Lower leg skin (tissue), 3 donors: ENCODE data around the gene BCL2L11.

Experiments
- POLR2A ChIP-seq, 2 donors: fragments of 450-650 bp; IDR thresholded peaks; one replicate each; pipeline ENCODE4 v1.6.1; 2016 to 2017; ENCODE audit warnings: antibody characterized with exemption in 2 of 2, mild to moderate bottlenecking in 1 of 2, moderate library complexity in 1 of 2
- TF ChIP-seq, protein P1 (sequence below), 3 donors: fragments of 450-650 bp; IDR thresholded peaks; one replicate each; pipeline ENCODE4 v1.5.1; 2016; ENCODE audit warnings: antibody characterized with exemption in 3 of 3, mild to moderate bottlenecking in 3 of 3, moderate library complexity in 2 of 3

DNA sequence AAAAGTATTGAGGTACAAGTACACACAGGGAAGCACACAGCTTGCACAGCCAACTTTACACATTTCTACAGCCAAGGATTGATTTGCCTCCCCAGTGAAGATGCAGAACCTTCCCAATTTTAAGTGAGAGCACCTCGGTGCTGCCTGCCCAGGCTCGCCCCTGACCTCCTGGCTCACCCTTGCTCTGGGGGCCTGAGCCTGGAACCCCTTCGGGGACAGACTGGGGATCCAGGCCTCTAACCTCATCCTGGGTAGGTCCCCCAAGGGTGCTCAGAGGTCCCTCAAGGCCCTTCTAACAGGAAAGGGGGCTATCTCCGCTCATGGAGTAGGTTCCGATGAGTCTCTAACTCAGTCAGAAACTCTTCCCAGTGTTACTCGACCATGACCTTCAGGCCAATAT, 53.1 kb downstream of the BCL2L11 start:
- TF ChIP-seq, protein P1, sequence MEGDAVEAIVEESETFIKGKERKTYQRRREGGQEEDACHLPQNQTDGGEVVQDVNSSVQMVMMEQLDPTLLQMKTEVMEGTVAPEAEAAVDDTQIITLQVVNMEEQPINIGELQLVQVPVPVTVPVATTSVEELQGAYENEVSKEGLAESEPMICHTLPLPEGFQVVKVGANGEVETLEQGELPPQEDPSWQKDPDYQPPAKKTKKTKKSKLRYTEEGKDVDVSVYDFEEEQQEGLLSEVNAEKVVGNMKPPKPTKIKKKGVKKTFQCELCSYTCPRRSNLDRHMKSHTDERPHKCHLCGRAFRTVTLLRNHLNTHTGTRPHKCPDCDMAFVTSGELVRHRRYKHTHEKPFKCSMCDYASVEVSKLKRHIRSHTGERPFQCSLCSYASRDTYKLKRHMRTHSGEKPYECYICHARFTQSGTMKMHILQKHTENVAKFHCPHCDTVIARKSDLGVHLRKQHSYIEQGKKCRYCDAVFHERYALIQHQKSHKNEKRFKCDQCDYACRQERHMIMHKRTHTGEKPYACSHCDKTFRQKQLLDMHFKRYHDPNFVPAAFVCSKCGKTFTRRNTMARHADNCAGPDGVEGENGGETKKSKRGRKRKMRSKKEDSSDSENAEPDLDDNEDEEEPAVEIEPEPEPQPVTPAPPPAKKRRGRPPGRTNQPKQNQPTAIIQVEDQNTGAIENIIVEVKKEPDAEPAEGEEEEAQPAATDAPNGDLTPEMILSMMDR (IDR thresholded peaks at IDR 0.05) = no peak
- no peak for TF ChIP-seq POLR2A (IDR thresholded peaks at IDR 0.05)
